PC-9 (cell line): ENCODE results near the gene NINJ2. TPM values are rescaled to one million over a fixed set of nuclear protein-coding genes. Genes with fewer than 3 reads are reported as not detected.

Experiments used
- BruUV-seq: library from RNA; stranded (reverse); fragments of 400-500 nt; replicated peaks from 2 replicates; lab custom pipeline; 2021; lab: Mats Ljungman, UMichigan
- CTCF ChIA-PET: fragments of 300-600 bp; sonication (Branson Sonifier 250); formaldehyde crosslinking; loops from one replicate; lab custom pipeline; 2022; ENCODE audit warnings: antibody characterized with exemption; lab: Charles Lee
- POLR2A ChIA-PET: fragments of 300-600 bp; sonication (Branson Sonifier 250); formaldehyde crosslinking; loops from one replicate; lab custom pipeline; 2022; ENCODE audit warnings: antibody characterized with exemption; ENCODE audit not compliant: unreplicated experiment; lab: Charles Lee
- DNase-seq, 2 experiments: peaks; one replicate each; pipeline versions ENCODE4 v3.0.0 to v3.0.0-alpha.2; 2015 to 2022; ENCODE audit warnings: mixed read lengths in 1 of 2
- H2AFZ ChIP-seq: fragments of 200-600 bp; sonication (generic); 2 replicates; pipeline ENCODE4 v1.8.1; 2017; ENCODE audit warnings: antibody characterized with exemption
- H3F3A ChIP-seq: fragments of 200-600 bp; sonication (generic); 2 replicates; pipeline ENCODE4 v1.8.1; 2017; ENCODE audit warnings: antibody characterized with exemption, mild to moderate bottlenecking, low read depth; ENCODE audit not compliant: insufficient read depth
- H3K27ac ChIP-seq: fragments of 200-600 bp; sonication (generic); 2 replicates; pipeline ENCODE4 v1.6.1; 2016; ENCODE audit warnings: mixed run types
- H3K27me3 ChIP-seq: fragments of 200-600 bp; sonication (generic); 2 replicates; pipeline ENCODE4 v1.6.1; 2016; ENCODE audit warnings: low read depth, mixed run types; ENCODE audit not compliant: insufficient read depth
- H3K36me3 ChIP-seq: fragments of 200-600 bp; sonication (generic); 2 replicates; pipeline ENCODE4 v1.6.1; 2016; ENCODE audit warnings: low read depth, mixed run types
- H3K4me1 ChIP-seq: fragments of 200-600 bp; sonication (generic); replicated peaks from 2 replicates; pipeline ENCODE4 v1.6.1; 2016; ENCODE audit warnings: mixed run types; ENCODE audit not compliant: insufficient read depth
- H3K4me2 ChIP-seq: fragments of 200-600 bp; sonication (generic); 2 replicates; pipeline ENCODE4 v1.6.1; 2017; ENCODE audit warnings: mixed run types
- H3K4me3 ChIP-seq: fragments of 200-600 bp; sonication (generic); 2 replicates; pipeline ENCODE4 v1.6.1; 2016; ENCODE audit warnings: mixed run types
- H3K79me2 ChIP-seq: fragments of 200-600 bp; sonication (generic); 2 replicates; pipeline ENCODE4 v1.6.1; 2017; ENCODE audit warnings: low read depth, mixed run types
- H3K9me2 ChIP-seq: fragments of 200-600 bp; sonication (generic); 2 replicates; pipeline ENCODE4 v1.8.1; 2017; ENCODE audit warnings: mild to moderate bottlenecking; ENCODE audit not compliant: insufficient read depth
- H3K9me3 ChIP-seq: fragments of 200-600 bp; sonication (generic); 2 replicates; pipeline ENCODE4 v1.8.1; 2016; ENCODE audit warnings: low read depth; ENCODE audit not compliant: insufficient read depth
- H4K20me1 ChIP-seq: fragments of 200-600 bp; sonication (generic); 2 replicates; pipeline ENCODE4 v1.8.1; 2017; ENCODE audit not compliant: insufficient read depth
- CTCF ChIP-seq: fragments of 200-600 bp; sonication (generic); conservative IDR thresholded peaks from 2 replicates; pipeline ENCODE4 v1.6.1; 2017; ENCODE audit warnings: mixed run types, antibody characterized with exemption, mild to moderate bottlenecking, moderate library complexity
- EZH2 ChIP-seq: fragments of 200-600 bp; sonication (generic); IDR thresholded peaks from 2 replicates; pipeline ENCODE4 v1.8.0; 2017; ENCODE audit warnings: antibody characterized with exemption, low read depth
- intact Hi-C: fragments of 100-400 bp; cut with micrococcal nuclease; formaldehyde crosslinking; loops from one replicate; pipeline ENCODE4 v1.10.0; 2022; ENCODE audit not compliant: unreplicated experiment
- total RNA-seq: library from RNA; stranded (reverse); gene quantifications from 2 replicates; pipeline ENCODE4 v1.2.3, GENCODE V29; 2021

The NINJ2 gene
- total RNA-seq, 1 experiment from 2014 or later, result 19.3 TPM

- Histone ChIP-seq H3K9me2 (no peaks in the 10 kb centered on the region), H3K4me3 (no peak overlapping the region), H3K27ac (no peak overlapping the region), H3K4me2 (no peak overlapping the region), H4K20me1 (no peaks in the 10 kb centered on the region), H3K27me3 (no peaks in the 10 kb centered on the region), H3K36me3 (no peaks in the 10 kb centered on the region), H3F3A (peaks cover 30% of the 10 kb centered on the region; the same call in 1 of the 2 replicates), H3K79me2 (peaks cover 6% of the 10 kb centered on the region), H2AFZ (no peak overlapping the region), H3K4me1 (peaks cover 14% of the 10 kb centered on the region), H3K9me3 (no peaks in the 10 kb centered on the region)
- TF ChIP-seq CTCF, result no peak
- TF ChIP-seq EZH2, result no peak
- ChIA-PET CTCF (no interaction called here), POLR2A (no interaction called here)
- BruUV-seq, result no TSS peak
- intact Hi-C loops, result no loop called here
- DNase-seq, result no peak
These were observed 24.2 kb downstream of the NINJ2 start for GRCh38 chr12:638953-639557.

GRCh38 chr12:636632-637031 is 26.6 kb downstream of the NINJ2 start:
- Histone ChIP-seq H3F3A (peaks cover 38% of the 10 kb centered on the region), H3K4me1 (peaks cover 24% of the 10 kb centered on the region), H3K4me3 (no peak overlapping the region), H3K27ac (no peak overlapping the region), H3K27me3 (no peaks in the 10 kb centered on the region), H3K79me2 (no peaks in the 10 kb centered on the region), H3K9me3 (no peaks in the 10 kb centered on the region), H2AFZ (no peak overlapping the region), H4K20me1 (no peaks in the 10 kb centered on the region), H3K4me2 (no peak overlapping the region), H3K9me2 (no peaks in the 10 kb centered on the region), H3K36me3 (no peaks in the 10 kb centered on the region)
- TF ChIP-seq CTCF, result no peak
- TF ChIP-seq EZH2, result no peak
- intact Hi-C loops, result no loop called here
- BruUV-seq, result no TSS peak
- DNase-seq, result no peak
- POLR2A ChIA-PET, result no interaction called here
- CTCF ChIA-PET, result no interaction called here

GRCh38 chr12:633731-634130 is 29.5 kb downstream of the NINJ2 start:
- no peaks in the 10 kb centered on the region for H3K27me3 ChIP-seq
- intact Hi-C loops, result loop anchor here (2.0 kb wide), 4 partner anchors 63 to 181 kb away; no protein-coding TSS in a partner anchor
- CTCF ChIA-PET, result interaction anchor here (0.6 to 0.7 kb wide), 2 partner anchors 20 to 55 kb away, joined by 5 to 9 read pairs; no protein-coding TSS in a partner anchor
- no peaks in the 10 kb centered on the region for H4K20me1 ChIP-seq
- H3K4me3 ChIP-seq, result no peak overlapping the region
- no peaks in the 10 kb centered on the region for H3K36me3 ChIP-seq
- H3K4me2 ChIP-seq, result peak overlapping the region; percentile 61
- no peaks in the 10 kb centered on the region for H3K9me2 ChIP-seq
- H3K79me2 ChIP-seq, result no peaks in the 10 kb centered on the region
- DNase-seq, result no peak
- H3K27ac ChIP-seq, result peak overlapping the region; percentile 68; the same call in 1 of the 2 replicates
- POLR2A ChIA-PET, result no interaction called here
- no peak for TF ChIP-seq EZH2
- no peak for TF ChIP-seq CTCF
- peaks cover 44% of the 10 kb centered on the region for H3K4me1 ChIP-seq
- no peaks in the 10 kb centered on the region for H3K9me3 ChIP-seq
- BruUV-seq, result no TSS peak
- peaks cover 34% of the 10 kb centered on the region for H3F3A ChIP-seq
- no peak overlapping the region for H2AFZ ChIP-seq
